CD14-positive monocyte (primary cell): ENCODE measurements around the gene BCL7B. TPM values are rescaled to one million over a fixed set of nuclear protein-coding genes. Genes with fewer than 3 reads are reported as not detected.

Experiments
- DNase-seq, 3 donors: peaks; one replicate each; pipeline ENCODE4 v3.0.0-alpha.2; 2011 to 2022
- H2AFZ ChIP-seq: 2 replicates; pipeline ENCODE4 v1.6.0; 2012; ENCODE audit warnings: mild to moderate bottlenecking, low read depth, low read length, inconsistent platforms; ENCODE audit not compliant: insufficient read depth, poor library complexity, severe bottlenecking
- H3K27ac ChIP-seq, 2 donors: 1 replicate in 1 of 2; 2 replicates in 1 of 2; pipeline ENCODE4 v1.5.1; 2012 to 2013; ENCODE audit warnings: low read length in 2 of 2, control low read depth in 1 of 2, inconsistent platforms in 1 of 2, low read depth in 1 of 2, mild to moderate bottlenecking in 1 of 2
- H3K27me3 ChIP-seq, 2 donors: one replicate each; pipeline versions ENCODE4 v1.6.0 to v1.6.1; 2011 to 2013; ENCODE audit warnings: low read length in 2 of 2; ENCODE audit not compliant: control insufficient read depth in 2 of 2, insufficient read depth in 2 of 2
- H3K36me3 ChIP-seq, 2 donors: replicated peaks in 1 of 2; 1 replicate in 1 of 2; 2 replicates in 1 of 2; pipeline versions ENCODE4 v1.5.1 to v1.6.1; 2012 to 2013; ENCODE audit warnings: low read length in 2 of 2, control low read depth in 1 of 2, inconsistent platforms in 1 of 2, mild to moderate bottlenecking in 1 of 2; ENCODE audit not compliant: insufficient read depth in 2 of 2, control insufficient read depth in 1 of 2
- H3K4me1 ChIP-seq, 2 donors: 1 replicate in 1 of 2; 2 replicates in 1 of 2; pipeline versions ENCODE4 v1.5.1 to v1.6.1; 2012 to 2013; ENCODE audit warnings: low read length in 2 of 2, control low read depth in 1 of 2, inconsistent platforms in 1 of 2, mild to moderate bottlenecking in 1 of 2, moderate library complexity in 1 of 2; ENCODE audit not compliant: insufficient read depth in 2 of 2, control insufficient read depth in 1 of 2
- H3K4me2 ChIP-seq: replicated peaks from 2 replicates; pipeline ENCODE3; 2012; ENCODE audit warnings: low read length, moderate library complexity, mild to moderate bottlenecking; ENCODE audit not compliant: poor library complexity, severe bottlenecking; ENCODE audit errors: extremely low read depth
- H3K4me3 ChIP-seq, 3 experiments: fragments of 200-600 bp in 1 of 3; sonication (generic) in 1 of 3; replicated peaks in 1 of 3; 1 replicate in 2 of 3; 2 replicates in 1 of 3; pipeline ENCODE4 v1.5.1; 2011 to 2013; ENCODE audit warnings: low read length in 3 of 3, mild to moderate bottlenecking in 3 of 3, control low read depth in 2 of 3, low read depth in 2 of 3, inconsistent platforms in 1 of 3, moderate library complexity in 1 of 3
- H3K79me2 ChIP-seq: 2 replicates; pipeline ENCODE4 v1.6.0; 2012; ENCODE audit warnings: mild to moderate bottlenecking, control low read depth, inconsistent platforms, low read length, moderate library complexity; ENCODE audit not compliant: insufficient read depth
- H3K9ac ChIP-seq: 2 replicates; pipeline ENCODE4 v1.6.0; 2017; ENCODE audit warnings: low read length, mild to moderate bottlenecking; ENCODE audit not compliant: insufficient read depth, poor library complexity, severe bottlenecking
- H3K9me3 ChIP-seq, 2 donors: replicated peaks in 1 of 2; 1 replicate in 1 of 2; 2 replicates in 1 of 2; pipeline versions ENCODE4 v1.5.1 to v1.6.1; 2012 to 2013; ENCODE audit warnings: low read length in 2 of 2, control low read depth in 1 of 2; ENCODE audit not compliant: control insufficient read depth in 1 of 2, insufficient read depth in 1 of 2
- H4K20me1 ChIP-seq: 2 replicates; pipeline ENCODE4 v1.6.0; 2012; ENCODE audit warnings: mild to moderate bottlenecking, low read length, control low read depth, moderate library complexity; ENCODE audit not compliant: insufficient read depth
- H3K27ac Mint-ChIP-seq, 7 donors: one replicate each; pipeline ENCODE4 v1.8.0; 2020; ENCODE audit warnings: mild to moderate bottlenecking in 7 of 7, mixed read lengths in 7 of 7, moderate library complexity in 6 of 7, inconsistent platforms in 2 of 7
- H3K27me3 Mint-ChIP-seq, 3 donors: one replicate each; pipeline ENCODE4 v1.8.0; 2021 to 2022; ENCODE audit warnings: low read depth in 3 of 3, mild to moderate bottlenecking in 3 of 3, mixed read lengths in 3 of 3, moderate library complexity in 3 of 3, inconsistent platforms in 1 of 3
- H3K36me3 Mint-ChIP-seq, 2 donors: one replicate each; pipeline ENCODE4 v1.8.0; 2020; ENCODE audit warnings: mixed read lengths in 2 of 2, inconsistent platforms in 1 of 2, mild to moderate bottlenecking in 1 of 2
- H3K4me1 Mint-ChIP-seq: one replicate; pipeline ENCODE4 v1.8.0; 2020; ENCODE audit warnings: mild to moderate bottlenecking, mixed read lengths
- H3K4me3 Mint-ChIP-seq, 2 donors: one replicate each; pipeline ENCODE4 v1.8.0; 2020; ENCODE audit warnings: mild to moderate bottlenecking in 2 of 2, mixed read lengths in 2 of 2, moderate library complexity in 1 of 2
- H3K9me3 Mint-ChIP-seq, 7 donors: one replicate each; pipeline ENCODE4 v1.8.0; 2020 to 2022; ENCODE audit warnings: mixed read lengths in 7 of 7, mild to moderate bottlenecking in 6 of 7, moderate library complexity in 6 of 7, inconsistent platforms in 2 of 7
- WGBS: methylation state at CpG from one replicate; pipeline ENCODE4 v1.1.5; 2013; ENCODE audit warnings: missing lambda C conversion rate; ENCODE audit not compliant: insufficient coverage; 5-methylcytosine and 5-hydroxymethylcytosine counted together
- intact Hi-C, 2 donors: fragments of 100-400 bp; cut with micrococcal nuclease; formaldehyde crosslinking; loops; one replicate each; pipeline versions ENCODE4 v1.15.0 to v1.15.1; 2023
- polyA plus RNA-seq, 3 donors: library from polyadenylated mRNA; depleted of rRNA in 1 of 3; unstranded in 2 of 3; stranded (reverse) in 1 of 3; fragments of 300-500 nt in 2 of 3; fragments of >200 nt in 1 of 3; fragmentation: Illumina TruSeq in 2 of 3; gene quantifications; 1 replicate in 2 of 3; 2 replicates in 1 of 3; pipeline ENCODE4 v1.2.3, GENCODE V29; 2012 to 2021
- TF ChIP-seq, protein P1 (sequence below): fragments of 200-600 bp; IDR thresholded peaks from one replicate; pipeline ENCODE4 v1.8.0; 2022; ENCODE audit warnings: antibody characterized with exemption, mild to moderate bottlenecking

Gene BCL7B
- polyA plus RNA-seq, 3 donors = 53.5 to 73.8 (median 68.7) TPM

DNA sequence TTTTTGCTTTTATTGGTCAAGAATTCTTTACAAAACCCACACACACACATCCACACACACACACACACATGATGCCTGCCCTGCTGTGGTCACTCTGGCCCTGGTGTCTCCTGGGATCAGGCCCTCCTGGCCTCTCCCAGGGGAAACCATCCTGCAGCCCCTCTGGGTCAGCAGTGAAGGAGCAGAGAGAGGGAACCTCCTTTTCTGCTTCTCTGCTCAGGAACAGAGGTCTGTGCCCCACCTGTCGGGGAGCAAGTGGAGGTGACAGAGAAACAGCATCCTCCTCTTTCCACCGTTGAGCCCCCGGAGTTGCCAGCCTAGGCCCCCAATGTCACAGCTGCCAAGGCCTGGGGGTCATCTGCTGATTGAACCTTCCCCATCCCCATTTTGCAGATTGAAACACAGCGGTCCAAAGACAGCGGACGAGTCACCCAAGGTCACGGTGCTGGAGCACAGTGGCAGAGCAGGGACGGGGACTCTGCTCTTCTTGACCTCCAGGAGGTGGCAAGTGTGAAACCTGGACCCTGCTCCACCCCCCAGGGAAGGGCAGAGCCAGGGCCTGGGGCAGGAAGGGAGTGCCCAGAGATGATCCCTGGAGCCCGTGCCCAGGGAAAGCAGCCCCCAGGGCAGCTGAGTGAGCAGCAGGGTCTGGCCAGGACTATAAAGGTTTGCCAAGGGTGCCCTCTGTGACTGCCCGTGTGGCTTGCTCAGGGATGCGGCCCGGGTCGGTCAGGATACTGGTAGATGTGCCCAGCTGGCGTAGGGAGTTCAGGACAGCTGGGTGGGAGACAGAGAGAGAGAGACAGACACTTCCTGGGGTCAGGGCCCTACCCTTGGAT, 35.9 kb upstream of the BCL7B start:
- Histone ChIP-seq H2AFZ (no peak overlapping the region), H3K36me3 (no peaks in the 10 kb centered on the region), H3K4me2 (no peak overlapping the region), H3K27ac (peak overlapping the region in 1 of 2 donors; percentile 32), H3K79me2 (no peaks in the 10 kb centered on the region), H3K9me3 (no peaks in the 10 kb centered on the region), H3K4me1 (peaks cover 10 to 17% of the 10 kb centered on the region in 2 donors), H4K20me1 (no peaks in the 10 kb centered on the region), H3K27me3 (peaks cover 2 to 38% of the 10 kb centered on the region in 2 donors), H3K4me3 (no peak overlapping the region), H3K9ac (no peak overlapping the region)
- H3K9me3 Mint-ChIP-seq = peaks cover 2 to 16% (median 6%) of the 10 kb centered on the region in 7 donors
- intact Hi-C loops = no loop called here
- peak overlapping the region in 6 of 7 donors; percentile 28 to 89 (median 59) for H3K27ac Mint-ChIP-seq
- H3K36me3 Mint-ChIP-seq = peaks cover 0 to 6% of the 10 kb centered on the region in 2 donors
- peaks cover 31% of the 10 kb centered on the region for H3K4me1 Mint-ChIP-seq
- 86% methylated on average over 9 of the region's 14 CpGs for WGBS
- peak overlapping the region in 1 of 2 donors; percentile 46 for H3K4me3 Mint-ChIP-seq
- TF ChIP-seq, protein P1, sequence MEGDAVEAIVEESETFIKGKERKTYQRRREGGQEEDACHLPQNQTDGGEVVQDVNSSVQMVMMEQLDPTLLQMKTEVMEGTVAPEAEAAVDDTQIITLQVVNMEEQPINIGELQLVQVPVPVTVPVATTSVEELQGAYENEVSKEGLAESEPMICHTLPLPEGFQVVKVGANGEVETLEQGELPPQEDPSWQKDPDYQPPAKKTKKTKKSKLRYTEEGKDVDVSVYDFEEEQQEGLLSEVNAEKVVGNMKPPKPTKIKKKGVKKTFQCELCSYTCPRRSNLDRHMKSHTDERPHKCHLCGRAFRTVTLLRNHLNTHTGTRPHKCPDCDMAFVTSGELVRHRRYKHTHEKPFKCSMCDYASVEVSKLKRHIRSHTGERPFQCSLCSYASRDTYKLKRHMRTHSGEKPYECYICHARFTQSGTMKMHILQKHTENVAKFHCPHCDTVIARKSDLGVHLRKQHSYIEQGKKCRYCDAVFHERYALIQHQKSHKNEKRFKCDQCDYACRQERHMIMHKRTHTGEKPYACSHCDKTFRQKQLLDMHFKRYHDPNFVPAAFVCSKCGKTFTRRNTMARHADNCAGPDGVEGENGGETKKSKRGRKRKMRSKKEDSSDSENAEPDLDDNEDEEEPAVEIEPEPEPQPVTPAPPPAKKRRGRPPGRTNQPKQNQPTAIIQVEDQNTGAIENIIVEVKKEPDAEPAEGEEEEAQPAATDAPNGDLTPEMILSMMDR = no peak
- DNase-seq = no peak
- H3K27me3 Mint-ChIP-seq = peaks cover 32 to 50% (median 41%) of the 10 kb centered on the region in 3 donors

DNA sequence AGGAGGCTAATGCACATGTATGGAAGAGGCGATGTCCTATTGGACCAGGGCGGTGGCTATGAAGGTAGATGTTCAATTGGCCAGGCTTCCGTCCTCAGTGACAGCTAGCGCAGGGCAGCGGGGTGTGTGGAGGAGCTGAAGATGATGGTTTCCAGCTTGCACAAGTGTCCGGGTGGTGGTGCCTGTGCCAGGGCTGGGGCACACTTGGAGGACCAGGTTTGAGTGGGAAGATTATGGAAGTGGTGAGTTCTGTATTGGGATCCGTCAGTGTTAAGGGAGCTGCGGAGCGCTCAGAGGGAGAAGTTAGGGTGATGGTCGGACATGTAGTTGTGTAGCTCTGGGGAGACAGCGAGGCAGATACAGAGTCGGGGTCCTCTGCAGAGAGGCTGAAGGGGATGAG, 29.4 kb upstream of the BCL7B start:
- TF ChIP-seq, protein P1 = no peak
- peaks cover 2 to 3% of the 10 kb centered on the region in 2 donors for H3K36me3 Mint-ChIP-seq
- Histone ChIP-seq H3K27me3 (no peaks in the 10 kb centered on the region), H3K36me3 (no peaks in the 10 kb centered on the region), H3K4me2 (peak overlapping the region; percentile 15), H3K79me2 (no peaks in the 10 kb centered on the region), H2AFZ (no peak overlapping the region), H3K27ac (peak overlapping the region; percentile 74 to 75), H3K4me1 (peaks cover 60 to 61% of the 10 kb centered on the region in 2 donors), H4K20me1 (no peaks in the 10 kb centered on the region), H3K9me3 (no peaks in the 10 kb centered on the region), H3K4me3 (peak overlapping the region in 1 of 3 experiments; percentile 37), H3K9ac (no peak overlapping the region)
- intact Hi-C loops = loop anchor here in 1 of 2 donors (2.0 kb wide), 1 partner anchor 132 kb away; the partner anchor contains the start of gene STX1A
- peaks cover 51% of the 10 kb centered on the region for H3K4me1 Mint-ChIP-seq
- peak overlapping the region in 1 of 2 donors; percentile 51 for H3K4me3 Mint-ChIP-seq
- no peaks in the 10 kb centered on the region for H3K9me3 Mint-ChIP-seq
- peaks cover 0 to 5% (median 0%) of the 10 kb centered on the region in 3 donors for H3K27me3 Mint-ChIP-seq
- H3K27ac Mint-ChIP-seq = peak overlapping the region; percentile 90 to 98 (median 95)
- WGBS = 94% methylated on average over 12 of the region's 12 CpGs
- no peak for DNase-seq
